ENCODE data around the gene CADM4. TPM values are rescaled to one million over a fixed set of nuclear protein-coding genes. Genes with fewer than 3 reads are reported as not detected.
A peak's percentile ranks its signal among the peaks of the same experiment; 100 is the strongest.

The CADM4 gene
- total and polyA plus RNA-seq, 2 of the 8 experiments (the other 6 are each of a cell fraction or from before 2014, with no cell fraction given), result 13.5 to 25.0 TPM

- peaks cover 0 to 8% of the 10 kb centered on the region in 2 experiments for H4K20me1 ChIP-seq (replicated peaks in 1 of 2; ENCODE audit: control insufficient read depth in 1 of 2, insufficient read depth in 2 of 2, low read length in 2 of 2)
- no peak overlapping the region for H3K18ac ChIP-seq (ENCODE audit: extremely low read depth, low read length)
- CTCF ChIA-PET (ENCODE audit: partially characterized antibody), result interaction anchor here (1.2 to 1.8 kb wide), 2 partner anchors 13 to 26 kb away, joined by 3 to 9 read pairs; no protein-coding TSS in a partner anchor
- no peak overlapping the region for H3K27ac ChIP-seq (ENCODE audit: low read depth, low read length)
- no peaks in the 10 kb centered on the region for H3K27me3 ChIP-seq (replicated peaks in 1 of 4; ENCODE audit: control insufficient read depth in 3 of 4, extremely low read depth in 1 of 4, insufficient read depth in 3 of 4, low read length in 3 of 4)
- no peak overlapping the region for H4K5ac ChIP-seq (ENCODE audit: insufficient read length, low read depth, low read length)
- H2AFZ ChIP-seq (ENCODE audit: low read length), result no peak overlapping the region
- H3K36me3 ChIP-seq (ENCODE audit: control insufficient read depth in 2 of 4, insufficient read depth in 4 of 4, low read length in 3 of 4), result peaks cover 0 to 4% (median 1%) of the 10 kb centered on the region in 4 experiments; a peak in 2 of 8 replicates
- H3K4ac ChIP-seq (replicated peaks; ENCODE audit: insufficient read length, low read depth, low read length), result no peak overlapping the region
- WGBS, 2 experiments (ENCODE audit: extremely low coverage in 1 of 2, insufficient coverage in 1 of 2, insufficient read length in 1 of 2, insufficient replicate concordance in 2 of 2, low coverage in 1 of 2, low lambda C conversion rate in 2 of 2, missing lambda C conversion rate in 1 of 2), result 89% methylated on average over 12 of the region's 12 CpGs; no CpG with 5 or more reads in 1 of the 2 experiments
- no peak overlapping the region for H2AK5ac ChIP-seq (ENCODE audit: low read depth, low read length)
- no peak overlapping the region for H2BK12ac ChIP-seq (ENCODE audit: low read depth, low read length)
- no peak overlapping the region for H2BK20ac ChIP-seq (ENCODE audit: low read length)
- H2BK5ac ChIP-seq (ENCODE audit: low read depth, low read length), result no peak overlapping the region
- H2BK15ac ChIP-seq (ENCODE audit: low read length), result no peak overlapping the region
- no peaks in the 10 kb centered on the region for H3K23me2 ChIP-seq (ENCODE audit: low read depth, low read length)
- no peak overlapping the region for H3K56ac ChIP-seq (replicated peaks; ENCODE audit: insufficient read length, low read depth, low read length)
- H3K14ac ChIP-seq (ENCODE audit: insufficient read length), result no peak overlapping the region
- no peak overlapping the region for H3K23ac ChIP-seq (ENCODE audit: insufficient read length)
- H3K79me1 ChIP-seq (ENCODE audit: low read depth, low read length), result peaks cover 7% of the 10 kb centered on the region; the same call in 1 of the 2 replicates
- H4K91ac ChIP-seq (replicated peaks; ENCODE audit: insufficient read length, low read length), result no peak overlapping the region
- FAIRE-seq, result no peak
- H3K4me1 ChIP-seq (replicated peaks in 1 of 4; ENCODE audit: control insufficient read depth in 3 of 4, insufficient read depth in 4 of 4, low read length in 3 of 4), result no peaks in the 10 kb centered on the region
- no peak for TF ChIP-seq EP300 (IDR thresholded peaks at IDR 0.05; ENCODE audit: borderline replicate concordance in 1 of 2, low read depth in 2 of 2, low read length in 2 of 2)
- 0 out of 4 replicates have a peak, but pooled peaks of 1 of the 3 experiments have one; percentile 10 for TF ChIP-seq CTCF (IDR thresholded peaks at IDR 0.05; ENCODE audit: control extremely low read depth in 1 of 3, insufficient read depth in 1 of 3, low read depth in 1 of 3, low read length in 3 of 3)
- TF ChIP-seq SAP30 (IDR thresholded peaks at IDR 0.05; ENCODE audit: insufficient read depth, insufficient replicate concordance, low read length), result no peak
- no peak for TF ChIP-seq SIX5 (IDR thresholded peaks at IDR 0.05; ENCODE audit: low read depth, low read length)
- no peak overlapping the region for H3K4me3 ChIP-seq (ENCODE audit: extremely low read depth in 1 of 4, insufficient read depth in 2 of 4, low read depth in 3 of 4, low read length in 4 of 4)
- POLR2A ChIA-PET (ENCODE audit: partially characterized antibody), result interaction anchor here (1.8 kb wide), 1 partner anchor 12 kb away, joined by 6 read pairs; no protein-coding TSS in a partner anchor
- H3K9me3 ChIP-seq (ENCODE audit: insufficient read depth in 2 of 2, low read depth in 1 of 2, low read length in 1 of 2), result no peaks in the 10 kb centered on the region; a peak in 1 of 4 replicates
- no peak for DNase-seq (ENCODE audit: low read depth in 1 of 2, low spot score in 2 of 2)
- no peak overlapping the region; the same call in 1 of the 2 replicates for H4K8ac ChIP-seq (ENCODE audit: extremely low read depth, insufficient read depth, low read length)
- peaks cover 0 to 9% of the 10 kb centered on the region in 2 experiments; a peak in 2 of 4 replicates for H3K79me2 ChIP-seq (ENCODE audit: control insufficient read depth in 1 of 2, insufficient read depth in 2 of 2, low read length in 2 of 2)
- no peak overlapping the region for H3K4me2 ChIP-seq (ENCODE audit: insufficient read depth in 1 of 2, low read depth in 2 of 2, low read length in 2 of 2)
- H3K9ac ChIP-seq (replicated peaks in 1 of 4; ENCODE audit: extremely low read depth in 1 of 4, low read depth in 3 of 4, low read length in 3 of 4), result no peak overlapping the region
- H2BK120ac ChIP-seq (replicated peaks; ENCODE audit: low read depth, low read length), result no peak overlapping the region
These were observed 27.3 kb downstream of the CADM4 start for GRCh38 chr19:43612374-43612773.
